ENCODE measurements around the gene PFKFB4.

DNA sequence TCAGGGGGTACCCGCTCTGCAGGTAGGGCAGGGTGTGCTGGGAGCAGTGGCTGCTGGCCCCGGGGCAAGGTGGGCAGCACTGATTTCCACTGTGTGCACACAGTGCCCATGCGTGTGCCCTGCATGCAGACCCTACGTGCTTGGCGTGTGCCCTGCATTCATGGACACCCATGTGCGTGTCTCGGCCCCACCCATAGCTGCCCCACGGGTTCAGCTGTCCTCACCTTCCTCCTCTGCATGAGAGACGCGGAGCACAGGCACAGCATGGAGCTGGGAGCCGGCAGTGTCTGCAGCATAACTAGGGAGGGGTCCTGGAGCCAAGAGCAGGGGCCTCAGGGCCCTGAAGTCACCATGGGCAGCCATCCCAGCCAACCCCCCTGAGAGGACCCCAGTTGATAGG lies 8.6 kb upstream of the PFKFB4 start:
- TF ChIP-seq, protein P1, sequence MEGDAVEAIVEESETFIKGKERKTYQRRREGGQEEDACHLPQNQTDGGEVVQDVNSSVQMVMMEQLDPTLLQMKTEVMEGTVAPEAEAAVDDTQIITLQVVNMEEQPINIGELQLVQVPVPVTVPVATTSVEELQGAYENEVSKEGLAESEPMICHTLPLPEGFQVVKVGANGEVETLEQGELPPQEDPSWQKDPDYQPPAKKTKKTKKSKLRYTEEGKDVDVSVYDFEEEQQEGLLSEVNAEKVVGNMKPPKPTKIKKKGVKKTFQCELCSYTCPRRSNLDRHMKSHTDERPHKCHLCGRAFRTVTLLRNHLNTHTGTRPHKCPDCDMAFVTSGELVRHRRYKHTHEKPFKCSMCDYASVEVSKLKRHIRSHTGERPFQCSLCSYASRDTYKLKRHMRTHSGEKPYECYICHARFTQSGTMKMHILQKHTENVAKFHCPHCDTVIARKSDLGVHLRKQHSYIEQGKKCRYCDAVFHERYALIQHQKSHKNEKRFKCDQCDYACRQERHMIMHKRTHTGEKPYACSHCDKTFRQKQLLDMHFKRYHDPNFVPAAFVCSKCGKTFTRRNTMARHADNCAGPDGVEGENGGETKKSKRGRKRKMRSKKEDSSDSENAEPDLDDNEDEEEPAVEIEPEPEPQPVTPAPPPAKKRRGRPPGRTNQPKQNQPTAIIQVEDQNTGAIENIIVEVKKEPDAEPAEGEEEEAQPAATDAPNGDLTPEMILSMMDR (IDR thresholded peaks at IDR 0.05; ENCODE audit: poor library complexity), result no peak
- no peak for TF ChIP-seq EZH2phosphoT487 (IDR thresholded peaks at IDR 0.05; ENCODE audit: low read depth, severe bottlenecking, unreplicated experiment)

Measured in hepatocyte (in vitro differentiated cells).